Astrocyte of the spinal cord (primary cell): ENCODE data around the gene CDKN1B.

Source experiments
- DNase-seq: peaks from one replicate; pipeline ENCODE4 v3.0.0; 2011; ENCODE audit warnings: low read depth, low spot score
- H3K4me3 ChIP-seq: 2 replicates; pipeline ENCODE4 v1.5.1; 2011; ENCODE audit warnings: low read depth, mild to moderate bottlenecking, low read length, moderate library complexity
- CTCF ChIP-seq: IDR thresholded peaks from 2 replicates; pipeline ENCODE4 v1.5.1; 2012; ENCODE audit warnings: low read depth, mild to moderate bottlenecking, low read length, inconsistent platforms
- in situ Hi-C: cut with HindIII; loops from 2 replicates; pipeline ENCODE4 v1.10.0; 2017; ENCODE audit warnings: low sequenced_read_pairs

The CDKN1B gene

DNA sequence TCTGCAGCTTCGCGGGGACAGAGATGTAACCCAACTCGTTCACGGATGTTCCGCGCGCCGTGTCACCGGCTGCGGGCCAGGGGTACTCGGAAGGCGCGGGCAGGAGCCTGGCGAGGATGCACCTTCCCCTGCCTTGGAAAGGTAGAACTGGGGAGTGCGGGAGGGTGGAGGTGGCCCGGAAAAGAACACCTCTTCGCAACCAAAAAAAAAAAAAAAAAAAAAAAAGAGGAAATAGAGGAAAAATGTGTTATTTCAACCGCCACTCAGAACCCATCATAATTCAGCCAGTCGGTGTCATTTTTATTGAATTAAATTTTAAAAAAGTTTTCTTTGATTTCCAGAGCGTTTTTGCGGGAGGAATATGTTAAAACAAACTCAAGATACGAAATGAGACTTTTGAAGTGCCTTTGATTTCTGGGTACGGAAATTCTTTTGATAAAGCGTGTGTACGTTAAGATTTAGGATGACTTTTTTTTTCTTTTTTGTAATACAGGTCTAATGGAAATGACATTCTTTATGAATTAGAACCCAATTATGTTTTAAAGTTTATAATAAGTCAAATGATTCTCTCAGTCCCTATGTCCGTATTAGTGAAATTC, 8.9 kb downstream of the CDKN1B start:
- TF ChIP-seq CTCF, result no peak
- in situ Hi-C loops, result no loop called here
- peak overlapping the region; percentile 88 for H3K4me3 ChIP-seq
- DNase-seq, result no peak

DNA sequence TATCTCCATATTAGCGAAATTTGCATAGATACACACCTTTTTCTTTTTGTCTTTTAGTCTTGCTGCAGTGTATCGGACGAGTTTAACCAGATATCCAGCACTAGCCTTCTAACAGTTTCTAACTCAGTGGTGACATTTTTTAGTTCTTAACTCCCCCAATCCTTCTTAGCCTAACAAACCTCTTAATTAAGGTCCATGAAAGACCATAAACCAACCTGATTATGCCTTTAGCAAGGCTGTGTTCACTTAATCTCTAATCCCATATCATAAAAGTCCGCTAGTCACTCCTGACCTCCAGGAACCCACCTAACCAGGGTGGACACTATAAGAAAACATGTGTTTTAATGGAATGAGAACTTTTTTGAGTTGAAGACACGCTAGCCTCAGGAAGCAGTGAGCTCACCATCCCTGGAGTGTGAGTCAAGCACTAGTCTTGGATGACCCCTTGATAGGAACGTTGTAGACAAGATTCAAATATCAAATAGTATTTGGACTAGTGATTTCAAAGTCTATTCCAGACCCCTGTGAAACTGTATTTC, 9.5 kb downstream of the CDKN1B start:
- peak; percentile 76 for DNase-seq
- in situ Hi-C loops, result no loop called here
- H3K4me3 ChIP-seq, result peak overlapping the region; percentile 88
- TF ChIP-seq CTCF, result no peak

GRCh38 chr12:12731178-12731577, 14.0 kb downstream of the CDKN1B start:
- DNase-seq, result no peak
- H3K4me3 ChIP-seq, result no peak overlapping the region
- in situ Hi-C loops, result no loop called here
- no peak for TF ChIP-seq CTCF

GRCh38 chr12:12731785-12732184, 14.6 kb downstream of the CDKN1B start:
- no peak overlapping the region for H3K4me3 ChIP-seq
- no peak for DNase-seq
- no peak for TF ChIP-seq CTCF
- in situ Hi-C loops, result no loop called here

DNA sequence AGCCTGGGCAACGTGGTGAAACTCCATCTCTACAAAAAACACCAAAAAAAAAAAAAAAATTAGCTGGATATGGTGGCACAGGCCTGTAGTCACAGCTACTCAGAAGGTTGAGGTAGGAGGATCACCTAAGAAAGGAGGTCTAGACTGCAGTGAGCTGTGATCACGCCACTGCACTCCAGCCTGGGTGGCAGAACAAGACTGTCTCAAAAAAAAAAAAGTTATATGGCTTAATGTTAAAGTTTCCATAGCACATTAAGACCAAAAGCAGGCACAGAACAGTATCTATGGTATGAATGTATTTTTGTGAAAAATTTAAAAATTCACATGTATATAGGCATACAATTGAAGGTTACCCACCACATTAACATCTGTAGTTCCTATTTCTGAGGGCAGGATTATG, 15.9 kb downstream of the CDKN1B start:
- no peak overlapping the region for H3K4me3 ChIP-seq
- in situ Hi-C loops, result no loop called here
- DNase-seq, result no peak
- no peak for TF ChIP-seq CTCF

DNA sequence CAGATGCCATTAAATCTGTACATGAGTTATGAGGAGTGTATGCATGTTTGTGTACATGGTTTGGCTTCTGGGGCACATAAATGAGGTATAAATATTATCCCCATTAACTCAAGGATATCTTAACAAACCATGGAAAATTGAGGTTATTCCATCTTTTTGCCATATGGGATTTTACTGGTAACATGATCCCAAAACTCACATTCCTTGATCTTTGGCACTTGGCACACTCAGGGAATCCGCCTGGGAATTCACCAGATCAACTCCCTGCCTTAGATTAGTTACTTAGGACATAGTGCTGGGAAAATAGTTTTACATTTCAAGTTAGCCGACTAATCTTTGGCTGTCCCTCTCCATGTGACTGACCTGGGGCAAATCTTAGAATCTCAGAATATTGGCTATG, 16.9 kb downstream of the CDKN1B start:
- H3K4me3 ChIP-seq, result no peak overlapping the region
- TF ChIP-seq CTCF, result no peak
- peak; percentile 28 for DNase-seq
- in situ Hi-C loops, result no loop called here
